Fibroblast of lung (primary cell): Measurements from ENCODE around the gene TP73. TPM values are rescaled to one million over a fixed set of nuclear protein-coding genes. Genes with fewer than 3 reads are reported as not detected.
A peak's percentile ranks its signal among the peaks of the same experiment; 100 is the strongest.

Experiments used
- DNase-seq, 2 donors: peaks; one replicate each; pipeline versions ENCODE4 v3.0.0 to v3.0.0-alpha.2; 2010; ENCODE audit warnings: low read depth in 2 of 2
- H2AFZ ChIP-seq: 2 replicates; pipeline ENCODE4 v1.5.1; 2012; ENCODE audit warnings: low read length, control low read depth, inconsistent platforms
- H3K27ac ChIP-seq: 2 replicates; pipeline ENCODE4 v1.5.1; 2011; ENCODE audit warnings: low read length, control low read depth; ENCODE audit not compliant: insufficient read depth
- H3K27me3 ChIP-seq: 2 replicates; pipeline ENCODE4 v1.5.1; 2011; ENCODE audit warnings: mild to moderate bottlenecking, low read length; ENCODE audit not compliant: control insufficient read depth, insufficient read depth
- H3K36me3 ChIP-seq: 2 replicates; pipeline ENCODE4 v1.5.1; 2011; ENCODE audit warnings: low read length; ENCODE audit not compliant: control insufficient read depth, insufficient read depth
- H3K4me1 ChIP-seq: 2 replicates; pipeline ENCODE4 v1.5.1; 2011; ENCODE audit warnings: low read length; ENCODE audit not compliant: control insufficient read depth, insufficient read depth; ENCODE audit errors: extremely low read depth
- H3K4me2 ChIP-seq: 2 replicates; pipeline ENCODE4 v1.5.1; 2011; ENCODE audit warnings: low read length, control low read depth; ENCODE audit not compliant: insufficient read depth; ENCODE audit errors: extremely low read depth
- H3K4me3 ChIP-seq, 4 experiments: fragments of 200-600 bp in 1 of 4; sonication (generic) in 1 of 4; replicated peaks in 1 of 4; 2 replicates each; pipeline ENCODE4 v1.5.1; 2011 to 2016; ENCODE audit warnings: low read length in 4 of 4, low read depth in 3 of 4, mild to moderate bottlenecking in 3 of 4, control low read depth in 2 of 4, inconsistent platforms in 1 of 4, mixed read lengths in 1 of 4; ENCODE audit not compliant: insufficient read depth in 1 of 4; ENCODE audit errors: control extremely low read depth in 1 of 4
- H3K79me2 ChIP-seq: 2 replicates; pipeline ENCODE4 v1.5.1; 2012; ENCODE audit warnings: mild to moderate bottlenecking, low read length, inconsistent platforms; ENCODE audit not compliant: control insufficient read depth, insufficient read depth
- H3K9ac ChIP-seq: 2 replicates; pipeline ENCODE4 v1.5.1; 2011; ENCODE audit warnings: mild to moderate bottlenecking, low read length, control low read depth; ENCODE audit not compliant: insufficient read depth
- H3K9me3 ChIP-seq: 2 replicates; pipeline ENCODE4 v1.5.1; 2012; ENCODE audit warnings: low read depth, low read length; ENCODE audit not compliant: control insufficient read depth, insufficient read depth
- H4K20me1 ChIP-seq: 2 replicates; pipeline ENCODE4 v1.5.1; 2011; ENCODE audit warnings: low read length; ENCODE audit not compliant: control insufficient read depth, insufficient read depth; ENCODE audit errors: extremely low read depth
- EZH2 ChIP-seq: IDR thresholded peaks from 2 replicates; pipeline ENCODE4 v1.5.1; 2012; ENCODE audit warnings: low read length, control low read depth, mild to moderate bottlenecking; ENCODE audit errors: missing control alignments
- polyA plus RNA-seq, 2 donors: library from polyadenylated mRNA; depleted of rRNA in 1 of 2; stranded (reverse) in 1 of 2; unstranded in 1 of 2; fragments of >200 nt; gene quantifications; 2 replicates each; pipeline ENCODE4 v1.2.1, GENCODE V29; 2011 to 2012; ENCODE audit warnings: missing spikeins in 1 of 2
- total RNA-seq: library from RNA; depleted of rRNA; stranded (reverse); fragments of >200 nt; gene quantifications from 2 replicates; pipeline ENCODE4 v1.2.1, GENCODE V29; 2014
- TF ChIP-seq, protein P1 (sequence below), 2 donors: IDR thresholded peaks in 1 of 2; conservative IDR thresholded peaks in 1 of 2; 1 replicate in 1 of 2; 2 replicates in 1 of 2; pipeline ENCODE4 v1.5.1; 2011 to 2012; ENCODE audit warnings: low read length in 2 of 2, control low read depth in 1 of 2, inconsistent platforms in 1 of 2, low read depth in 1 of 2, mild to moderate bottlenecking in 1 of 2

Gene TP73
- total and polyA plus RNA-seq, 2 donors (not counting 1 experiment from before 2014, with no cell fraction given): not detected

DNA sequence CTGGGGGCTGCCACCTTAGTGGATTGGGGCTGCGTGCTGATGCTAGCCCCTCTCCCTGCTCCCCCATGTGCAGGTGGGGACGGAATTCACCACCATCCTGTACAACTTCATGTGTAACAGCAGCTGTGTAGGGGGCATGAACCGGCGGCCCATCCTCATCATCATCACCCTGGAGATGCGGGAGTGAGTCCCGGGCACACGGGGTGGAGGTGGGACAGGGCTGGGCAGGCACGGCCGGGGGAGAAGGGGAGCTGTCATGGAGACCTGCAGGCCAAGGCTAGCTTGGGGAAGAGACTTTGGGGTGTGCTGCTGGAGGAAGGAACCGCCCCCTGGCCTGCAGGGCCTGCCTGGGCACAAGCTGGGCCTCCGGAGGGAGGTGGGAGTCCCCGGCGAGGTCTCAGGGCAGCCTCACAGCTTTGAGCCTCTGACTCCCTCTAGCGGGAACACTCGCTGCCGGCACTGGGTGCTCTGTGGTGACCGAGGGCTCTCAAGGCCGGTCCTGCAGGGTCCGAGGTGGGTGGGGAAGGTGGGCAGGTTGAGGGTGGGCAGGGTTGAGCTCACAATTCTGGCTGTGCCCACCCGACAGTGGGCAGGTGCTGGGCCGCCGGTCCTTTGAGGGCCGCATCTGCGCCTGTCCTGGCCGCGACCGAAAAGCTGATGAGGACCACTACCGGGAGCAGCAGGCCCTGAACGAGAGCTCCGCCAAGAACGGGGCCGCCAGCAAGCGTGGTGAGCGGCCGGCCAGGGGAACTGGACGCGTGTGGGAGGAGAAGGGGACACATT lies 74.9 kb downstream of the TP73 start:
- H3K36me3 ChIP-seq: no peaks in the 10 kb centered on the region
- H3K79me2 ChIP-seq: no peaks in the 10 kb centered on the region
- H2AFZ ChIP-seq: no peak overlapping the region
- H3K4me1 ChIP-seq: no peaks in the 10 kb centered on the region
- DNase-seq: no peak
- no peaks in the 10 kb centered on the region for H3K27me3 ChIP-seq
- H3K4me2 ChIP-seq: no peak overlapping the region
- H3K9ac ChIP-seq: no peak overlapping the region
- H3K27ac ChIP-seq: no peak overlapping the region
- no peaks in the 10 kb centered on the region for H3K9me3 ChIP-seq
- TF ChIP-seq, protein P1, sequence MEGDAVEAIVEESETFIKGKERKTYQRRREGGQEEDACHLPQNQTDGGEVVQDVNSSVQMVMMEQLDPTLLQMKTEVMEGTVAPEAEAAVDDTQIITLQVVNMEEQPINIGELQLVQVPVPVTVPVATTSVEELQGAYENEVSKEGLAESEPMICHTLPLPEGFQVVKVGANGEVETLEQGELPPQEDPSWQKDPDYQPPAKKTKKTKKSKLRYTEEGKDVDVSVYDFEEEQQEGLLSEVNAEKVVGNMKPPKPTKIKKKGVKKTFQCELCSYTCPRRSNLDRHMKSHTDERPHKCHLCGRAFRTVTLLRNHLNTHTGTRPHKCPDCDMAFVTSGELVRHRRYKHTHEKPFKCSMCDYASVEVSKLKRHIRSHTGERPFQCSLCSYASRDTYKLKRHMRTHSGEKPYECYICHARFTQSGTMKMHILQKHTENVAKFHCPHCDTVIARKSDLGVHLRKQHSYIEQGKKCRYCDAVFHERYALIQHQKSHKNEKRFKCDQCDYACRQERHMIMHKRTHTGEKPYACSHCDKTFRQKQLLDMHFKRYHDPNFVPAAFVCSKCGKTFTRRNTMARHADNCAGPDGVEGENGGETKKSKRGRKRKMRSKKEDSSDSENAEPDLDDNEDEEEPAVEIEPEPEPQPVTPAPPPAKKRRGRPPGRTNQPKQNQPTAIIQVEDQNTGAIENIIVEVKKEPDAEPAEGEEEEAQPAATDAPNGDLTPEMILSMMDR (conservative IDR thresholded peaks at IDR 0.05 in 1 of 2, IDR thresholded peaks at IDR 0.05 in 1 of 2; ENCODE audit: low read depth in 1 of 2, low read length in 2 of 2): peak in 1 of 2 donors; percentile 37
- no peak for TF ChIP-seq EZH2
- H3K4me3 ChIP-seq: no peak overlapping the region
- no peaks in the 10 kb centered on the region for H4K20me1 ChIP-seq

DNA sequence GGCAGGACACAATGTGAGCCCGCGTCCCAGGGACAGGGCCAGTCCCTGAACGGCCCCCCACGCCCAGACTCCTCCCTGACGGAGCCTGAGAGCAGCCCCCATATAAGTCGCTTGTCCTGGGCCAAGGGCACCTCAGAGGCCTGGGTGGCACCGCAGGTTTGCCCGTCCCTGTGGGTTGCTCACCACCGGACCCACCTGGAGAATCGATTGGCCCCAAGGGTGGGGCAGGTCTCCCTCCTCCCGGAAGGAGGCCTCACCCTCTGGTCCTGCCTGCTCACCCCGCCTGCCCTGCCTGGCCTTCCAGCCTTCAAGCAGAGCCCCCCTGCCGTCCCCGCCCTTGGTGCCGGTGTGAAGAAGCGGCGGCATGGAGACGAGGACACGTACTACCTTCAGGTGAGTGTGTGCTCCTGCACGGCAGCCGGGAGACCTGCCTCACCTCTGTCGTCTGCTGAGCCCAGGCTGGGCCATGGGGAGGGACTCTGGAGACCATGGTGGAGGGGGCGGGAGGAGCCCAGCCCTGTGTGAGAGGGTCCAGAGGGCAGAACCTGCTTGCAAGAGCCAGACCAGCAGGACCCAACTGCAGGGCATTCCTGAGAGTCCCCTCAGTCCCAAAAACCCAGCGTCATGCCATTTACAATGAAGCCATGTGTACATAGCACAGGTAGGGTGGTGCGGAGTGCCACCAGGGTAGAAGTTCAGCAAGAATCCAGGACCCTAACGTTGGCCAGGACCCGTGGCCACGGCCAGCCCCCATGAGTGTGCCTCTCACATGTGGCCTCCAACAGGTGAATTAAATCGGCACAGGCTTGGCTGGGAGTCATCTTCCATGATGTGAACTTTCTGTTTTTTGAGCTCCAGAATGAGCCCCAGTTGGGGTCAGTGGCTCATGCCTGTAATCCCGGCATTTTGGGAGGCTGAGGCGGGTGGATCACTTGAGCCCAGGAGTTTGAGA lies 75.8 kb downstream of the TP73 start:
- Histone ChIP-seq H3K27ac (no peak overlapping the region), H3K9ac (no peak overlapping the region), H3K4me1 (no peaks in the 10 kb centered on the region), H3K4me2 (no peak overlapping the region), H3K36me3 (no peaks in the 10 kb centered on the region), H3K9me3 (no peaks in the 10 kb centered on the region), H3K79me2 (no peaks in the 10 kb centered on the region), H3K4me3 (no peak overlapping the region), H3K27me3 (no peaks in the 10 kb centered on the region), H4K20me1 (no peaks in the 10 kb centered on the region), H2AFZ (no peak overlapping the region)
- no peak for TF ChIP-seq EZH2
- TF ChIP-seq, protein P1 (conservative IDR thresholded peaks at IDR 0.05 in 1 of 2, IDR thresholded peaks at IDR 0.05 in 1 of 2; ENCODE audit: low read depth in 1 of 2, low read length in 2 of 2): no peak
- DNase-seq: no peak
